Upper lobe of left lung (tissue), 4 donors: ENCODE results near the gene MAD1L1.

Experiments
- POLR2A ChIP-seq, 4 donors: fragments of 450-650 bp; IDR thresholded peaks; one replicate each; pipeline ENCODE4 v1.5.1; 2016 to 2017; ENCODE audit warnings: antibody characterized with exemption in 4 of 4, mild to moderate bottlenecking in 2 of 4
- POLR2AphosphoS5 ChIP-seq, 2 donors: sonication (generic); formaldehyde crosslinking; IDR thresholded peaks; one replicate each; pipeline ENCODE4 v1.5.1; 2017; ENCODE audit warnings: antibody characterized with exemption in 2 of 2
- TF ChIP-seq, protein P1 (sequence below), 6 experiments: fragments of 450-650 bp in 4 of 6; fragments of 200-600 bp in 2 of 6; sonication (generic) in 2 of 6; IDR thresholded peaks; one replicate each; pipeline ENCODE4 v1.5.1; 2016 to 2019; ENCODE audit warnings: antibody characterized with exemption in 6 of 6

DNA sequence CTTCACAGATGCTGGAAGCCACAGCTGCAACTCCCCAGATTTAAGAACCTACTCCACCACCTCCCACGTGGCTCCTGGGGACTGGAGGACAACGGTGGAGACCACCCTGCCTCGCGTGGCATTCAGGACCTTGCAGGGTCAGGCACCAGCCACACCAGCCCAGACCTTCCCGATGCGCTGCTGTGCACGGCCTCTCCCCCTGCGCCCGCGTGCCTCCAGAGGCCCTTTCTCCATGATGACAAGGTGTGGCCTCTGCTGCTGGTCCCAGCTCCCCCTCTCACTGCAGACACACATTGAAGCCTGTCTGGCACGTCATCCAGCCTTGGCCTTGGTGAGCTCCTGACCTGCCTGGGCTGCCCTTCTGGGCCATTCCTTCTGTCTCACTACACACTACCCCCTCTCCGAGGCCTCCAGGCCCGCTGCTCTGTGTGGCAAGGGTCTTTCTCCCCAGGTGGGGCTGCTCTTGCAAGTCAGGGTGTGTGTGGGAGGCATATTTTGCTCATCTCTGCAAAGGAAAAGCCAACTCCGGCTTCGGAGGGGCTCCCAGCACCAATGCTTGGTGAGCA lies 254.8 kb downstream of the MAD1L1 start:
- TF ChIP-seq, protein P1, sequence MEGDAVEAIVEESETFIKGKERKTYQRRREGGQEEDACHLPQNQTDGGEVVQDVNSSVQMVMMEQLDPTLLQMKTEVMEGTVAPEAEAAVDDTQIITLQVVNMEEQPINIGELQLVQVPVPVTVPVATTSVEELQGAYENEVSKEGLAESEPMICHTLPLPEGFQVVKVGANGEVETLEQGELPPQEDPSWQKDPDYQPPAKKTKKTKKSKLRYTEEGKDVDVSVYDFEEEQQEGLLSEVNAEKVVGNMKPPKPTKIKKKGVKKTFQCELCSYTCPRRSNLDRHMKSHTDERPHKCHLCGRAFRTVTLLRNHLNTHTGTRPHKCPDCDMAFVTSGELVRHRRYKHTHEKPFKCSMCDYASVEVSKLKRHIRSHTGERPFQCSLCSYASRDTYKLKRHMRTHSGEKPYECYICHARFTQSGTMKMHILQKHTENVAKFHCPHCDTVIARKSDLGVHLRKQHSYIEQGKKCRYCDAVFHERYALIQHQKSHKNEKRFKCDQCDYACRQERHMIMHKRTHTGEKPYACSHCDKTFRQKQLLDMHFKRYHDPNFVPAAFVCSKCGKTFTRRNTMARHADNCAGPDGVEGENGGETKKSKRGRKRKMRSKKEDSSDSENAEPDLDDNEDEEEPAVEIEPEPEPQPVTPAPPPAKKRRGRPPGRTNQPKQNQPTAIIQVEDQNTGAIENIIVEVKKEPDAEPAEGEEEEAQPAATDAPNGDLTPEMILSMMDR (IDR thresholded peaks at IDR 0.05) = no peak
- TF ChIP-seq POLR2A (IDR thresholded peaks at IDR 0.05) (no peak), POLR2AphosphoS5 (IDR thresholded peaks at IDR 0.05) (no peak)
